Measurements from ENCODE around the gene MAN1A2. TPM values are rescaled to one million over a fixed set of nuclear protein-coding genes. Genes with fewer than 3 reads are reported as not detected.
A peak's percentile ranks its signal among the peaks of the same experiment; 100 is the strongest.

Gene MAN1A2
- total RNA-seq, 1 donor from 2014 or later, result 66.5 TPM

DNA sequence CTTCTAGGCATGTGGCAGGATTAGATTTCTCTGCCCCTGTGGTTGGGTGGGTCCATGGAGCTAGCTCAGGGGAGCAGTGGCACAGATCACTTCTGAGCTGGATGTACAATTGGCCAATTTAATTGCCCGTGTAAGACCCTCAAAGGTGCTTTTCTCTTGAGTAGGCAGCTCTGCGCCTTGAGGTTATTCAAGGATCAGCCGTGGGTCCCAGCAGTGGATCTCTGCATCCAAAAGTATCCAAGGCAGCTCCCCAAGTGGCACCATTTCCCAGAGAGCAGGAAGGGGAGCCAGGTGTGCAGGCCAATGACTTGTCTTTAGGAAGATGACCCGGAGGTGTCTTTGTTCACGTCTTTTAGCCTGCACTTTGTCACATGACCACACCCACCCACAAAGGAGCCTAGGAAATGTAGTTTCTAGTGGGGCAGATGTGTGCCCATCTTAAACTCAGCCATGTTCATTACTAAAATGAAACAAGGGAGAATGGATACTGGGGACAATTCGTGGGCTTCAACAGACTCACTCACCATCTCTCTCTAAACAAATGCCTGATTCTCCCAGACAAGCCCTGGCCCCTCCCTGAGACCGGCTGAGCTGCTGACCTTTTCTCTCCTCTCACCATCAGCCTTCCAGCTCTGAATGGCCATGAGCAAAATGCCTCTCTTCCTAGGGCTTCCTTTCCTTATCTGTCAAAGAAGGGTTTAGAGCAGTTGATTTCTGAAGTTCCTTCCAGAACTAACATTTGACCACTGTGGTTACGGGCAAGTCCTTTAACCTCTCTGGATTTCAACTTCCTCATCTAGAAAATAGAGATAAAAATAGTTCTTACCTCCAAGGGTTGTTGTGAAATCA is 197.2 kb downstream of the MAN1A2 start:
- peaks cover 25% of the 10 kb centered on the region for H3K4me1 Mint-ChIP-seq (ENCODE audit: low read depth)

DNA sequence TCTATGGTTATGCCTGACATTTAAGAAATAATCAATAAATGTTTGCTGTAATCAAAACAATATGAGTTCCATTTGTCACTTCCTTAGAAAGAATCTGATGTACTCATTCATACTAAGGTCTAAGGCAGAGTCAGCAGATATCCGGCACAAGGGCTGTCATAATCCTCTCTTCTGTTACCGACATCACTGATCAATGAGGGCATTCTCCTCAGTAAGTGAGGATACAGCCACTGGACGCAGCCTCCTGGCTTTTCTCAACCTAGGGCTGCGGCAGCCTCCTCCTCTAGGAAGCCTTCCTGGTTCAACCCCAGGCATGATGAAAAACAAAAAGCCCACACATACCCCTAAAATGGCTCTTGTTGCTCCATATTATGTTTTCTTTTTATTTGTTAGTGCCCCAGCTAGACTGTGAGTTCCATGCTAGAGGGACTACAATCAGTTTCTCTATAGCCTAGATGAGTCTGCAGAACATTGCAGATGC is 197.9 kb downstream of the MAN1A2 start:
- Mint-ChIP-seq H3K4me1 (ENCODE audit: low read depth) (peaks cover 25% of the 10 kb centered on the region), H3K27ac (no peak overlapping the region), H3K4me3 (ENCODE audit: low read depth) (no peak overlapping the region), H3K36me3 (ENCODE audit: insufficient read depth) (no peaks in the 10 kb centered on the region), H3K9me3 (ENCODE audit: low read depth) (no peaks in the 10 kb centered on the region), H3K27me3 (no peaks in the 10 kb centered on the region)
- TF ChIP-seq, protein P1, sequence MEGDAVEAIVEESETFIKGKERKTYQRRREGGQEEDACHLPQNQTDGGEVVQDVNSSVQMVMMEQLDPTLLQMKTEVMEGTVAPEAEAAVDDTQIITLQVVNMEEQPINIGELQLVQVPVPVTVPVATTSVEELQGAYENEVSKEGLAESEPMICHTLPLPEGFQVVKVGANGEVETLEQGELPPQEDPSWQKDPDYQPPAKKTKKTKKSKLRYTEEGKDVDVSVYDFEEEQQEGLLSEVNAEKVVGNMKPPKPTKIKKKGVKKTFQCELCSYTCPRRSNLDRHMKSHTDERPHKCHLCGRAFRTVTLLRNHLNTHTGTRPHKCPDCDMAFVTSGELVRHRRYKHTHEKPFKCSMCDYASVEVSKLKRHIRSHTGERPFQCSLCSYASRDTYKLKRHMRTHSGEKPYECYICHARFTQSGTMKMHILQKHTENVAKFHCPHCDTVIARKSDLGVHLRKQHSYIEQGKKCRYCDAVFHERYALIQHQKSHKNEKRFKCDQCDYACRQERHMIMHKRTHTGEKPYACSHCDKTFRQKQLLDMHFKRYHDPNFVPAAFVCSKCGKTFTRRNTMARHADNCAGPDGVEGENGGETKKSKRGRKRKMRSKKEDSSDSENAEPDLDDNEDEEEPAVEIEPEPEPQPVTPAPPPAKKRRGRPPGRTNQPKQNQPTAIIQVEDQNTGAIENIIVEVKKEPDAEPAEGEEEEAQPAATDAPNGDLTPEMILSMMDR (IDR thresholded peaks at IDR 0.05; ENCODE audit: unreplicated experiment), result no peak
- DNase-seq (ENCODE audit: low spot score, unreplicated experiment), result no peak

More for the DNA sequence above, 197.2 kb downstream of the MAN1A2 start:
- peaks cover 3% of the 10 kb centered on the region for H3K9me3 Mint-ChIP-seq (ENCODE audit: low read depth)
- no peak for DNase-seq (ENCODE audit: low spot score, unreplicated experiment)
- H3K36me3 Mint-ChIP-seq (ENCODE audit: insufficient read depth), result no peaks in the 10 kb centered on the region
- H3K27me3 Mint-ChIP-seq, result no peaks in the 10 kb centered on the region
- H3K4me3 Mint-ChIP-seq (ENCODE audit: low read depth), result no peak overlapping the region
- TF ChIP-seq, protein P1 (IDR thresholded peaks at IDR 0.05; ENCODE audit: unreplicated experiment), result no peak
- H3K27ac Mint-ChIP-seq, result peak overlapping the region; percentile 15

DNA sequence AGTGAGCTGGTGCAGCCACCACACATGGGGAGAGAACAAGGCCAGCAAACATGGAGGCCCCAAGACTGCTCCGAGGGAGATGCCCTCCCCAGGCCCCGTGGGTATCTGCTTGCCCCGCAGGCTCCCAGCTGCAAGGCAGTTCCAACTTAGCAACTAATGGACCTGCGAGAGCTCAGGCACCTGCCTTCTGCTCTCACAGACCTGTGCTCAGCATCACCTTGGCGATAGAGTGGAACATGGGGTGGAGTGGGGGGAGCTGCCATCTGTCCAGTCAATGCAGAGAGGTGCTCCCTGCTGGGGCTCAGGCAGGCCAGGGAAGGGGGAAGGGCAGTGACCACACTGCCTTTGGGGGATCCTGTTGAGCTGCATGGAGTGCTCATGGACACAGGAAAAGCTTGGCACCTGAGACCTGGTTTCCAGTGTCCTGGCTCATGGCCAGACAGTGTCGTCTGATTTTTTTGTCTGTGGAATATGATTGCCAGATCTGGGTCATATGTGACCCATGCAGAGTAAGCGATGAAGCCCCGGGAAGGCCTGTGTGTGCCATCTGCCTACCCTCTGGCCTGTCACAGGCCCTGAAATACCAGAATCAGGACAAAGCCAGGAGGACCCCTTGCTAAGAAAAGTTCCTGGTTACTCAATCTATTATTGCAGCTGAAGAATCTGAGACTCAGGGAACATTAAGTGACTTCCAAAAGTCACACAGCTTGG is 198.7 kb downstream of the MAN1A2 start:
- peaks cover 31% of the 10 kb centered on the region for H3K4me1 Mint-ChIP-seq (ENCODE audit: low read depth)
- H3K27me3 Mint-ChIP-seq, result no peaks in the 10 kb centered on the region
- H3K36me3 Mint-ChIP-seq (ENCODE audit: insufficient read depth), result no peaks in the 10 kb centered on the region
- DNase-seq (ENCODE audit: low spot score, unreplicated experiment), result peak; percentile 8
- TF ChIP-seq, protein P1 (IDR thresholded peaks at IDR 0.05; ENCODE audit: unreplicated experiment), result no peak
- H3K27ac Mint-ChIP-seq, result no peak overlapping the region
- no peaks in the 10 kb centered on the region for H3K9me3 Mint-ChIP-seq (ENCODE audit: low read depth)
- H3K4me3 Mint-ChIP-seq (ENCODE audit: low read depth), result no peak overlapping the region

DNA sequence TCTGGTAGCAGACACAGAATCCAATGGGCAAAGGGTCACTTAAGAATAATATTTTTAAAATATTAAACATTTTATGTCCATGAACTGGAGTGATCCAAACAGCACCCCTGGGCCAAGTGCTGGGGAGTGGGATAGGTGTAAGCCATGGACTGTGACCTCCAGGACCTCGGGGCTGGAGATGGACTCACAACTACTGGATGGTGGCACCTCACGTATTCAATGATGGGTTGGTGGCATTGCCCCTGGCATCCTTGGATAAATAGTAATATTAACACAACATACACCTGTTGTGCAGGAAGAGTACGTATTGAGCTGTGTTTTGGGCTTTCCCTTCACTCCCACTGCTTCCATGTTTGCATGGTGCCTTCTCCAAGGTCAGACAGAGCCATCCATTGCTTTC is 199.3 kb downstream of the MAN1A2 start:
- Mint-ChIP-seq H3K36me3 (ENCODE audit: insufficient read depth) (no peaks in the 10 kb centered on the region), H3K27ac (no peak overlapping the region), H3K27me3 (no peaks in the 10 kb centered on the region), H3K4me1 (ENCODE audit: low read depth) (peaks cover 38% of the 10 kb centered on the region), H3K4me3 (ENCODE audit: low read depth) (no peak overlapping the region), H3K9me3 (ENCODE audit: low read depth) (no peaks in the 10 kb centered on the region)
- DNase-seq (ENCODE audit: low spot score, unreplicated experiment), result no peak
- TF ChIP-seq, protein P1 (IDR thresholded peaks at IDR 0.05; ENCODE audit: unreplicated experiment), result no peak

DNA sequence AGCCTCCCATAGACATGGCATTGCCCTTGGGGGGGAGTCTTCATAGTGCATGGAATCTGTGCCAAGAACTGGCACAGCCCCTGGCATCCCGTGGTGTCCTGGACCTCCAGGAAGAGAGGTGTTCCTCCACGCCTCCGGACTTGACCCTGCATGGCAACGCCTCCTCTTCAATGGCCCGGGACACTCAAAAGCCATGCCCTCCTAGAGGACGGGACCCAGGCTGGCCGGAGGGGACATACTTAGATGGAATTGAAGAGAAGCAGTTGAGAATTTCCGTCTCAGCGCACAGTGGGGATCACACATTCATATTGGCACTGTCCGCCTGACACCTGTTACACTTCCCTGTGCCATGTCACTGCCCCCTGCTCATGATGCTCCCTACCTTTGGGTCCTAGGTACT is 200.2 kb downstream of the MAN1A2 start:
- no peaks in the 10 kb centered on the region for H3K36me3 Mint-ChIP-seq (ENCODE audit: insufficient read depth)
- H3K27me3 Mint-ChIP-seq, result no peaks in the 10 kb centered on the region
- H3K27ac Mint-ChIP-seq, result no peak overlapping the region
- TF ChIP-seq, protein P1 (IDR thresholded peaks at IDR 0.05; ENCODE audit: unreplicated experiment), result no peak
- no peaks in the 10 kb centered on the region for H3K9me3 Mint-ChIP-seq (ENCODE audit: low read depth)
- H3K4me1 Mint-ChIP-seq (ENCODE audit: low read depth), result peaks cover 35% of the 10 kb centered on the region
- no peak overlapping the region for H3K4me3 Mint-ChIP-seq (ENCODE audit: low read depth)
- peak; percentile 4 for DNase-seq (ENCODE audit: low spot score, unreplicated experiment)

Measured in progenitor cell of endocrine pancreas (in vitro differentiated cells).